ENCODE results near the gene TXLNG.

- TF ChIP-seq EZH2 (IDR thresholded peaks at IDR 0.05; ENCODE audit: insufficient read depth, poor library complexity, severe bottlenecking) (no peak), EZH2phosphoT487 (IDR thresholded peaks at IDR 0.05; ENCODE audit: insufficient read depth, low read depth) (no peak)
Observed at GRCh38 chrX:16839219-16839851, 53.1 kb downstream of the TXLNG start.
